Measurements from ENCODE around the gene PAPOLB.

- no peak for TF ChIP-seq POLR2AphosphoS5 (IDR thresholded peaks at IDR 0.05)
- no peak for TF ChIP-seq CTCF (IDR thresholded peaks at IDR 0.05)
- TF ChIP-seq POLR2A (IDR thresholded peaks at IDR 0.05; ENCODE audit: low read depth), result no peak
These were observed 326 bp upstream of the PAPOLB start for GRCh38 chr7:4862156-4862555.
